H9 (cell line): ENCODE measurements around the gene SLC6A3. TPM values are rescaled to one million over a fixed set of nuclear protein-coding genes. Genes with fewer than 3 reads are reported as not detected.

ENCODE experiments used
- DNase-seq: peaks from one replicate; pipeline ENCODE4 v3.0.0-alpha.2; 2017
- H2AFZ ChIP-seq: one replicate; pipeline ENCODE4 v1.6.1; 2013; ENCODE audit warnings: mild to moderate bottlenecking, low read length, control low read depth, moderate library complexity
- H2AK5ac ChIP-seq: 2 replicates; pipeline ENCODE4 v1.6.1; 2013; ENCODE audit warnings: low read length, control low read depth, mixed read lengths; ENCODE audit not compliant: insufficient read length
- H2BK120ac ChIP-seq: one replicate; pipeline ENCODE4 v1.6.1; 2013; ENCODE audit warnings: low read depth, mild to moderate bottlenecking, low read length, control low read depth, inconsistent platforms; ENCODE audit not compliant: poor library complexity, severe bottlenecking
- H2BK12ac ChIP-seq: 2 replicates; pipeline ENCODE4 v1.6.1; 2013; ENCODE audit warnings: low read length, control low read depth, mixed read lengths, low read depth; ENCODE audit not compliant: insufficient read length
- H2BK15ac ChIP-seq: 2 replicates; pipeline ENCODE4 v1.6.1; 2013; ENCODE audit warnings: low read depth, low read length, control low read depth
- H2BK20ac ChIP-seq: one replicate; pipeline ENCODE4 v1.6.1; 2013; ENCODE audit warnings: low read depth, mild to moderate bottlenecking, low read length, control low read depth, inconsistent platforms; ENCODE audit not compliant: poor library complexity, severe bottlenecking
- H2BK5ac ChIP-seq: 2 replicates; pipeline ENCODE4 v1.6.1; 2013; ENCODE audit warnings: low read length, control low read depth, mixed read lengths; ENCODE audit not compliant: insufficient read length
- H3K14ac ChIP-seq: 2 replicates; pipeline ENCODE4 v1.6.1; 2013; ENCODE audit warnings: low read length, control low read depth; ENCODE audit not compliant: insufficient read depth
- H3K18ac ChIP-seq: 2 replicates; pipeline ENCODE4 v1.6.1; 2013; ENCODE audit warnings: low read depth, mild to moderate bottlenecking, mixed read lengths, low read length, control low read depth; ENCODE audit not compliant: insufficient read length
- H3K23ac ChIP-seq: 2 replicates; pipeline ENCODE4 v1.6.1; 2013; ENCODE audit warnings: low read length, control low read depth, mixed read lengths, low read depth; ENCODE audit not compliant: insufficient read length
- H3K23me2 ChIP-seq: 2 replicates; pipeline ENCODE4 v1.6.1; 2013; ENCODE audit warnings: low read depth, mild to moderate bottlenecking, mixed read lengths, low read length, control low read depth; ENCODE audit not compliant: insufficient read length, poor library complexity, severe bottlenecking
- H3K27ac ChIP-seq: 2 replicates; pipeline ENCODE4 v1.5.1; 2013; ENCODE audit warnings: low read length, control low read depth, mixed read lengths, low read depth; ENCODE audit not compliant: insufficient read length
- H3K27me3 ChIP-seq: 2 replicates; pipeline ENCODE4 v1.6.1; 2013; ENCODE audit warnings: low read length, control low read depth, inconsistent platforms; ENCODE audit not compliant: insufficient read depth
- H3K4ac ChIP-seq: 2 replicates; pipeline ENCODE4 v1.6.1; 2013; ENCODE audit warnings: low read depth, mild to moderate bottlenecking, control low read depth, inconsistent platforms, low read length, moderate library complexity
- H3K4me1 ChIP-seq: 2 replicates; pipeline ENCODE4 v1.6.1; 2013; ENCODE audit warnings: low read length, control low read depth, inconsistent platforms; ENCODE audit not compliant: insufficient read depth
- H3K4me2 ChIP-seq: 2 replicates; pipeline ENCODE4 v1.6.1; 2013; ENCODE audit warnings: low read length, control low read depth, mixed read lengths; ENCODE audit not compliant: insufficient read length, insufficient read depth
- H3K56ac ChIP-seq: 2 replicates; pipeline ENCODE4 v1.6.1; 2013; ENCODE audit warnings: low read depth, mild to moderate bottlenecking, mixed read lengths, low read length, control low read depth; ENCODE audit not compliant: insufficient read length
- H3K79me1 ChIP-seq: 2 replicates; pipeline ENCODE4 v1.6.1; 2013; ENCODE audit warnings: low read depth, mild to moderate bottlenecking, moderate library complexity, low read length, control low read depth, inconsistent platforms; ENCODE audit not compliant: insufficient read depth, poor library complexity, severe bottlenecking
- H3K79me2 ChIP-seq: 2 replicates; pipeline ENCODE4 v1.6.1; 2013; ENCODE audit warnings: low read length, control low read depth, inconsistent platforms; ENCODE audit not compliant: insufficient read depth
- H3K9ac ChIP-seq: 2 replicates; pipeline ENCODE4 v1.6.1; 2013; ENCODE audit warnings: low read length, control low read depth, mixed read lengths; ENCODE audit not compliant: insufficient read length; ENCODE audit errors: extremely low read depth
- H3K9me3 ChIP-seq: one replicate; pipeline ENCODE4 v1.6.1; 2013; ENCODE audit warnings: low read depth, low read length, inconsistent platforms; ENCODE audit not compliant: control insufficient read depth
- H3T11ph ChIP-seq: one replicate; pipeline ENCODE4 v1.6.1; 2013; ENCODE audit warnings: mild to moderate bottlenecking, low read length, control low read depth, inconsistent platforms
- H4K20me1 ChIP-seq: one replicate; pipeline ENCODE4 v1.6.1; 2013; ENCODE audit not compliant: control insufficient read depth, insufficient read length, insufficient read depth
- H4K5ac ChIP-seq: 2 replicates; pipeline ENCODE4 v1.6.1; 2013; ENCODE audit warnings: low read depth, mild to moderate bottlenecking, mixed read lengths, low read length, control low read depth; ENCODE audit not compliant: insufficient read length
- H4K8ac ChIP-seq: replicated peaks from 2 replicates; pipeline ENCODE4 v1.6.1; 2013; ENCODE audit warnings: low read length, control low read depth, mixed read lengths, low read depth; ENCODE audit not compliant: insufficient read length
- H4K91ac ChIP-seq: 2 replicates; pipeline ENCODE4 v1.6.1; 2013; ENCODE audit warnings: low read depth, mild to moderate bottlenecking, moderate library complexity, mixed read lengths, low read length, control low read depth; ENCODE audit not compliant: insufficient read length
- H3K27ac Mint-ChIP-seq, 3 experiments: 2 replicates in 2 of 3; 3 replicates in 1 of 3; pipeline ENCODE4 v1.8.0; 2020 to 2021; ENCODE audit warnings: mixed read lengths in 3 of 3, mild to moderate bottlenecking in 1 of 3, moderate library complexity in 1 of 3
- H3K27me3 Mint-ChIP-seq: 2 replicates; pipeline ENCODE4 v1.8.0; 2021; ENCODE audit warnings: low read depth, mild to moderate bottlenecking, moderate library complexity, mixed read lengths
- H3K36me3 Mint-ChIP-seq, 3 experiments: 2 replicates in 2 of 3; 3 replicates in 1 of 3; pipeline ENCODE4 v1.8.0; 2020 to 2021; ENCODE audit warnings: low read depth in 3 of 3, mixed read lengths in 3 of 3; ENCODE audit not compliant: insufficient read depth in 1 of 3
- H3K4me1 Mint-ChIP-seq, 2 experiments: 2 replicates each; pipeline ENCODE4 v1.8.0; 2020; ENCODE audit warnings: mixed read lengths in 2 of 2
- H3K4me3 Mint-ChIP-seq, 2 experiments: 2 replicates in 1 of 2; 3 replicates in 1 of 2; pipeline ENCODE4 v1.8.0; 2020 to 2021; ENCODE audit warnings: mild to moderate bottlenecking in 2 of 2, mixed read lengths in 2 of 2, moderate library complexity in 1 of 2
- H3K9me3 Mint-ChIP-seq, 2 experiments: 2 replicates in 1 of 2; 3 replicates in 1 of 2; pipeline ENCODE4 v1.8.0; 2020; ENCODE audit warnings: mild to moderate bottlenecking in 2 of 2, mixed read lengths in 2 of 2, moderate library complexity in 1 of 2
- WGBS: extraction: QIAGEN DNeasy Blood & Tissue Kit; methylation state at CpG from one replicate; pipeline ENCODE4 v1.1.7; 2013; ENCODE audit warnings: missing lambda C conversion rate, low lambda C conversion rate, mixed read lengths; ENCODE audit not compliant: insufficient read length; ENCODE audit errors: extremely low coverage; 5-methylcytosine and 5-hydroxymethylcytosine counted together
- total RNA-seq: library from RNA; stranded (reverse); gene quantifications from 2 replicates; pipeline ENCODE4 v1.2.1, GENCODE V29; 2021
- TF ChIP-seq, protein P1 (sequence below): fragments of 200-600 bp; sonication (generic); conservative IDR thresholded peaks from 3 replicates; pipeline ENCODE4 v1.8.0; 2021; ENCODE audit warnings: antibody characterized with exemption, mild to moderate bottlenecking

Gene SLC6A3
- total RNA-seq, 1 experiment from 2014 or later: 0.61 TPM

DNA sequence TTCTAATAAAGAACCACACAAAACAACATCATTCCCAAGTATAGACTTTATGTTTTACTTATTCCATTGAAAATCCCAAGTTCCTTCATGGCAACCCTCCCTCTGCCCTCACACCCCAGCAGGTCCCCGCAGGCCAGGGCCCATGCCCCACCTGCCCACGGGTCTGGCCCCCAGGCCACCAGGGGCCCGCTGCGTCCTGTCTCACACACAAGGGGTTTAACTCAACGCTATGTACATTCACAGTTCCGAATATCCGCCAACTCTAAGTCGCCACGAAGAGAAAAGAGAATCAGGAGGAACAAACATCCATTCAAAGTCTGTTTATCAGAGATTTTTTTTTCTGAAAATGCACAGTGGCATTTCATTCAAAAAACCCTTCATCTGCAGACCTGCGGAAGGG is 16.2 kb upstream of the SLC6A3 start:
- no peak overlapping the region for H3K14ac ChIP-seq
- H3K9me3 ChIP-seq: peaks cover 30% of the 10 kb centered on the region
- H3K27ac ChIP-seq: no peak overlapping the region
- DNase-seq: no peak
- H2BK120ac ChIP-seq: no peak overlapping the region
- H4K8ac ChIP-seq: no peak overlapping the region
- Mint-ChIP-seq H3K36me3 (peaks cover 85 to 93% (median 92%) of the 10 kb centered on the region in 3 experiments), H3K4me1 (no peaks in the 10 kb centered on the region), H3K4me3 (no peak overlapping the region), H3K27ac (0 out of 7 replicates have a peak overlapping the region, but pooled peaks of 1 of the 3 experiments have one; percentile 71), H3K9me3 (peaks cover 28 to 51% of the 10 kb centered on the region in 2 experiments), H3K27me3 (peaks cover 2% of the 10 kb centered on the region; the same call in 1 of the 2 replicates)
- H3K4ac ChIP-seq: no peak overlapping the region
- no peaks in the 10 kb centered on the region for H3K27me3 ChIP-seq
- H3K9ac ChIP-seq: no peak overlapping the region
- TF ChIP-seq, protein P1, sequence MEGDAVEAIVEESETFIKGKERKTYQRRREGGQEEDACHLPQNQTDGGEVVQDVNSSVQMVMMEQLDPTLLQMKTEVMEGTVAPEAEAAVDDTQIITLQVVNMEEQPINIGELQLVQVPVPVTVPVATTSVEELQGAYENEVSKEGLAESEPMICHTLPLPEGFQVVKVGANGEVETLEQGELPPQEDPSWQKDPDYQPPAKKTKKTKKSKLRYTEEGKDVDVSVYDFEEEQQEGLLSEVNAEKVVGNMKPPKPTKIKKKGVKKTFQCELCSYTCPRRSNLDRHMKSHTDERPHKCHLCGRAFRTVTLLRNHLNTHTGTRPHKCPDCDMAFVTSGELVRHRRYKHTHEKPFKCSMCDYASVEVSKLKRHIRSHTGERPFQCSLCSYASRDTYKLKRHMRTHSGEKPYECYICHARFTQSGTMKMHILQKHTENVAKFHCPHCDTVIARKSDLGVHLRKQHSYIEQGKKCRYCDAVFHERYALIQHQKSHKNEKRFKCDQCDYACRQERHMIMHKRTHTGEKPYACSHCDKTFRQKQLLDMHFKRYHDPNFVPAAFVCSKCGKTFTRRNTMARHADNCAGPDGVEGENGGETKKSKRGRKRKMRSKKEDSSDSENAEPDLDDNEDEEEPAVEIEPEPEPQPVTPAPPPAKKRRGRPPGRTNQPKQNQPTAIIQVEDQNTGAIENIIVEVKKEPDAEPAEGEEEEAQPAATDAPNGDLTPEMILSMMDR: no peak
- no CpG with 5 or more reads among the region's 10 CpGs for WGBS
- no peaks in the 10 kb centered on the region for H3K23me2 ChIP-seq
- no peak overlapping the region for H2AFZ ChIP-seq
- H4K20me1 ChIP-seq: no peaks in the 10 kb centered on the region
- H4K5ac ChIP-seq: no peak overlapping the region
- H3K79me2 ChIP-seq: no peaks in the 10 kb centered on the region; the same call in 1 of the 2 replicates
- no peak overlapping the region for H3K56ac ChIP-seq
- no peak overlapping the region for H3T11ph ChIP-seq
- no peak overlapping the region for H2AK5ac ChIP-seq
- H3K4me1 ChIP-seq: no peaks in the 10 kb centered on the region
- no peak overlapping the region for H3K18ac ChIP-seq
- no peak overlapping the region for H2BK12ac ChIP-seq
- no peaks in the 10 kb centered on the region for H3K79me1 ChIP-seq
- no peak overlapping the region for H3K4me2 ChIP-seq
- no peak overlapping the region for H2BK5ac ChIP-seq
- H4K91ac ChIP-seq: no peak overlapping the region
- H2BK20ac ChIP-seq: no peak overlapping the region
- no peak overlapping the region for H3K23ac ChIP-seq
- no peak overlapping the region for H2BK15ac ChIP-seq
